BJ (cell line): ENCODE data around the gene C2CD4A. TPM values are rescaled to one million over a fixed set of nuclear protein-coding genes. Genes with fewer than 3 reads are reported as not detected.
A peak's percentile ranks its signal among the peaks of the same experiment; 100 is the strongest.

Experiments
- CTCF ChIA-PET: fragments of 350-600 bp; formaldehyde crosslinking; extraction: SDS; loops from one replicate; lab custom pipeline; 2021; ENCODE audit warnings: antibody characterized with exemption, inconsistent platforms; lab: Yijun Ruan, JAX
- POLR2A ChIA-PET: fragments of 300-600 bp; sonication (Branson Sonifier 250); formaldehyde crosslinking; extraction: SDS; loops from one replicate; lab custom pipeline; 2021; ENCODE audit warnings: antibody characterized with exemption; lab: Charles Lee
- DNase-seq: peaks from one replicate; pipeline ENCODE4 v3.0.0-alpha.2; 2011; ENCODE audit warnings: low read depth
- H3K27me3 ChIP-seq: 2 replicates; pipeline ENCODE4 v1.6.0; 2011; ENCODE audit warnings: low read length; ENCODE audit not compliant: control insufficient read depth, insufficient read depth
- H3K36me3 ChIP-seq: 2 replicates; pipeline ENCODE4 v1.5.1; 2011; ENCODE audit warnings: low read length; ENCODE audit not compliant: control insufficient read depth, insufficient read depth
- H3K4me3 ChIP-seq: 2 replicates; pipeline ENCODE4 v1.5.1; 2011; ENCODE audit warnings: low read depth, mild to moderate bottlenecking, control low read depth, low read length
- polyA plus RNA-seq: library from polyadenylated mRNA; depleted of rRNA; stranded (reverse); fragments of >200 nt; gene quantifications from 2 replicates; pipeline ENCODE4 v1.2.3, GENCODE V29; 2011
- TF ChIP-seq, protein P1 (sequence below): IDR thresholded peaks from 2 replicates; pipeline ENCODE4 v1.5.1; 2011; ENCODE audit warnings: low read depth, mild to moderate bottlenecking, control low read depth, inconsistent platforms, low read length, moderate library complexity; ENCODE audit not compliant: insufficient read depth

C2CD4A gene
- polyA plus RNA-seq, 1 experiment: not detected

DNA sequence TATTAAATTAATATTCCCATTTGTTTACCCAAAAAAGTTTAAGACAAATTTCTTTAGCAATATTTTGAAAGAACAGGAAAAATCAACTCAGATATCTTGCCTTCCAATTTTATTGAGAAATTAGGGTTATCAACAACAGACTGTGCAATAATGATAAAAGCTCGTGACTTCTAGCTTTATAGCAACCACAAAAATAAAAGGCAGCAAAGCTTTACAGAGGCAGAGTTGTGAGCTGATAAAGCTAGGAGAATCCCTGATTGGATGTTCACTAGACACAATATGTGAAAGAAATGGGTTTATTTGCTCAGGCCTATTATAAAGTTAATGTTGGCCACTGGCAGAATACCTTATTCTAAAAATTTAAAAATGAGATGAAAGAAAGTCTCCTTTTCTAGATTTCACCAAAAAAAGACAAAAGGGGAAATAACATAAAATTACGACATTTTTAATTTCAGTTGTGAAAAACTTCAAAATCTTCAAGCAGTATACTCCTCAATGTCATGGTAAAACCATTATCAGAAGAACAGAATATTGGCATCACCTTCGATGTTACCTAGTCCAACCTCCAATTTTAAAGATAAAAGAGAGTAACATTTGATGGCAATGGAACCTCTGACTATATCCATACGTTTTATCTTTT, 9.3 kb upstream of the C2CD4A start:
- H3K36me3 ChIP-seq: no peaks in the 10 kb centered on the region
- ChIA-PET CTCF (no interaction called here), POLR2A (no interaction called here)
- DNase-seq: no peak
- no peak overlapping the region for H3K4me3 ChIP-seq
- TF ChIP-seq, protein P1, sequence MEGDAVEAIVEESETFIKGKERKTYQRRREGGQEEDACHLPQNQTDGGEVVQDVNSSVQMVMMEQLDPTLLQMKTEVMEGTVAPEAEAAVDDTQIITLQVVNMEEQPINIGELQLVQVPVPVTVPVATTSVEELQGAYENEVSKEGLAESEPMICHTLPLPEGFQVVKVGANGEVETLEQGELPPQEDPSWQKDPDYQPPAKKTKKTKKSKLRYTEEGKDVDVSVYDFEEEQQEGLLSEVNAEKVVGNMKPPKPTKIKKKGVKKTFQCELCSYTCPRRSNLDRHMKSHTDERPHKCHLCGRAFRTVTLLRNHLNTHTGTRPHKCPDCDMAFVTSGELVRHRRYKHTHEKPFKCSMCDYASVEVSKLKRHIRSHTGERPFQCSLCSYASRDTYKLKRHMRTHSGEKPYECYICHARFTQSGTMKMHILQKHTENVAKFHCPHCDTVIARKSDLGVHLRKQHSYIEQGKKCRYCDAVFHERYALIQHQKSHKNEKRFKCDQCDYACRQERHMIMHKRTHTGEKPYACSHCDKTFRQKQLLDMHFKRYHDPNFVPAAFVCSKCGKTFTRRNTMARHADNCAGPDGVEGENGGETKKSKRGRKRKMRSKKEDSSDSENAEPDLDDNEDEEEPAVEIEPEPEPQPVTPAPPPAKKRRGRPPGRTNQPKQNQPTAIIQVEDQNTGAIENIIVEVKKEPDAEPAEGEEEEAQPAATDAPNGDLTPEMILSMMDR: no peak
- H3K27me3 ChIP-seq: peaks cover 2% of the 10 kb centered on the region; the same call in 1 of the 2 replicates

- TF ChIP-seq, protein P1: no peak
- no peak for DNase-seq
- ChIA-PET CTCF (interaction anchor here (0.8 kb wide), 1 partner anchor 180 kb away, joined by 3 read pairs; no protein-coding TSS in a partner anchor), POLR2A (no interaction called here)
- peaks cover 2% of the 10 kb centered on the region; the same call in 1 of the 2 replicates for H3K27me3 ChIP-seq
- H3K4me3 ChIP-seq: no peak overlapping the region
- H3K36me3 ChIP-seq: no peaks in the 10 kb centered on the region
Observed at GRCh38 chr15:62058327-62059028, 8.3 kb upstream of the C2CD4A start.

DNA sequence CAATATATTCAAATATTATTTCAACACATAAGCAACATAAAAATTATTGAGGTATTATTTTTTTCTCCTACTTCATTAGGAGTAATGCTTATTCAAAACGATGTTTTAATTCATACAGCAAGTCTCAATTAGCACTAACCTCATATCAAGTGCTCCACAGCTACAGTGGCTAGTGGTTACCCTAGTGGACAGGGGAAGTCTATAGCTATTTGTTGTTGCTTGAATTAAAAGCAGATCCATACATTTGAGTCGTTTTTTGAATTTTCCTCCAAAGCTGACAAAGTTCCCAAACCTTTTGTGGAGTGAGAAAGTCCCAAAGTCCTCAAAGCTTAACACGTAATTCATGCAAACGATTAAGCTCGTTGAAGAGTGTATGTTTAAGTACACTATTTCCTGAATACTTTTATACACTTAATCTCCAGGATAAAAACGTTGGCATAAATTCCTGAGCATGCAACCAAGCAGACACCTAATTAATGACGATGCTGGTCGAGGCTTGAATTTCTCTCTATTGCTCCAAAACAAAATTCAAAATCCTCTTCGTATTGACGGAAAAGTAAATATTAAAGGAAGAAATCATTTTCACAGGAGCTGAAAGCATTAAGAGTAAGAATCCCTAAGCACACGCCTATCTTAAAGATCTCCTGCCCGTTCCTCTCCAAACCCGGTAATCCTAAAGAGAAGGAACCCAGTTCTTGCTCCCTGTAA, 7.5 kb upstream of the C2CD4A start:
- DNase-seq: no peak
- no peaks in the 10 kb centered on the region for H3K36me3 ChIP-seq
- POLR2A ChIA-PET: no interaction called here
- CTCF ChIA-PET: interaction anchor here (0.8 to 3.6 kb wide), 5 partner anchors 12 to 181 kb away, joined by 3 to 25 read pairs (median 4); no protein-coding TSS in a partner anchor
- TF ChIP-seq, protein P1: 0 out of 2 replicates have a peak, but pooled peaks have one; percentile 14
- H3K4me3 ChIP-seq: peak overlapping the region; percentile 88
- peaks cover 2% of the 10 kb centered on the region; the same call in 1 of the 2 replicates for H3K27me3 ChIP-seq

DNA sequence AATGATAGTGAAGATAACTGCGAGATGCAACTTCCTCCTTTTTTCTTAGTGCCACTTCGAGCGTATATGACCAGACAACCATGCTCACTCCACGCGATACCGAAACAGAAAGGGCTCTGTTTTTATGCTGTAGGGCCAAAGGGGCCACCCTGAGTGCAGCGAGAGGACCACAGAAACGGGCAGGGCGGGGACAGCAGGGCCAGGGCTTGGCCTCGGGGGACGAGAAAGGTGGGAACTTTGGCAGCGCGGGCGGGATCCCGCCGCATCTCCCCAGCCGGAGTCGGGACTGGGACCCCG, 7.0 kb upstream of the C2CD4A start:
- peak overlapping the region; percentile 88 for H3K4me3 ChIP-seq
- peaks cover 2% of the 10 kb centered on the region; the same call in 1 of the 2 replicates for H3K27me3 ChIP-seq
- no peak for DNase-seq
- TF ChIP-seq, protein P1: no peak
- H3K36me3 ChIP-seq: no peaks in the 10 kb centered on the region
- CTCF ChIA-PET: interaction anchor here (0.7 to 3.6 kb wide), 13 partner anchors 8 to 190 kb away, joined by 3 to 25 read pairs (median 3); no protein-coding TSS in a partner anchor
- POLR2A ChIA-PET: no interaction called here
